ENCODE data around the gene PDPK1.
"Not testable (repeated sequence)": the region's sequence is repeated elsewhere in the genome, so short reads cannot be mapped to it uniquely, and the experiment has no call there.

The PDPK1 gene

GRCh38 chr16:2620870-2621269 is 83.0 kb downstream of the PDPK1 start:
- not testable (repeated sequence) for DNase-seq

- DNase-seq, result not testable (repeated sequence)
Measured at GRCh38 chr16:2621395-2621794, 83.6 kb downstream of the PDPK1 start.

DNA sequence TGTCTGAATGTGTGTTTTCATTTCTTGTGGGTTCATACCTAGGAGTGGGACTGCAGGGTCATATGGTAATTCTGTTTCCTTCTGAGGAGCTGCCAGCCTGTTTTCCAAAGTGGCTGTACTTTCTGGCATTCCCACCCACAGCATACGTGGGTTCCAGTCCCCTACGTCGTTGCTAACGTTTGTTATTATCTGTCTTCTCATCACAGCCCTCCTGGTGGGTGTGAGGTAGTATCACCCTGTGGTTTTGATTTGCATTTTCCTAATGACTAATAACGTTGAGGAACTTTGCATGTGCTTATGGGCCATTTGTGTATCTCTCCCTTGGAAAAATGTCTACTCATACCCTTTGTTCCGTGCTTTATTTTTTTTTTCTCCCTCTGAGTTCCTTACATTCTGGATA is 89.3 kb downstream of the PDPK1 start:
- DNase-seq, result not testable (repeated sequence)

- DNase-seq, result not testable (repeated sequence)
Measured at GRCh38 chr16:2631203-2631602, 93.4 kb downstream of the PDPK1 start.

DNA sequence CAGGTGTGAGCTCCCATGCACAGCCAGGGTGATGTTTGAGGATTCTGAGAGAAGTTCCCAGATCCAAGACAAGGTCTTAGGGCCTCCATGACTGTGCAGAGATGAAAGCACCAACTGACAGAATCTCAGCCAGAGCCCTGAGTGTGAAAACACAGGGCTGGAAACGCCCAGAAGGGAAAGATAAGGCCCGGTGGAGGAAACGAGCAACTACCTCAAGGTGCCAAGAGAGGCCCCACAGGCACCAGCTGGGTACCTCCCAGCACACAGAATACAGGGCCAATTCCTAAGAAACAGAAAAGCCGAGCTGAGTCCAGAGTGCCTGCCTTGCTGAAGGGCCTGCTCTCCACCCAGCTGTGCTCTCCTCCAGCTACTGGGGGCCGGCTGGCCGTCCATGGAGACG is 94.5 kb downstream of the PDPK1 start:
- not testable (repeated sequence) for DNase-seq

- not testable (repeated sequence) for DNase-seq
Measured at GRCh38 chr16:2639071-2639721, 101.4 kb downstream of the PDPK1 start.

- not testable (repeated sequence) for DNase-seq
Measured at GRCh38 chr16:2639722-2640072, 101.9 kb downstream of the PDPK1 start.

- not testable (repeated sequence) for DNase-seq
Measured at GRCh38 chr16:2642561-2642960, 104.7 kb downstream of the PDPK1 start.

- DNase-seq, result not testable (repeated sequence)
Measured at GRCh38 chr16:2644754-2645453, 107.1 kb downstream of the PDPK1 start.

- not testable (repeated sequence) for DNase-seq
Measured at GRCh38 chr16:2651268-2651871, 113.5 kb downstream of the PDPK1 start.

All from CD4-positive, alpha-beta T cell treated with Interleukin-6 for 4 hours (primary cell).